Vagina (tissue), 2 donors: ENCODE measurements around the gene NR3C2.

ENCODE experiments used
- POLR2AphosphoS5 ChIP-seq, 2 donors: sonication (generic); formaldehyde crosslinking; IDR thresholded peaks; one replicate each; pipeline ENCODE4 v1.9.0; 2017; ENCODE audit warnings: antibody characterized with exemption in 2 of 2, mild to moderate bottlenecking in 2 of 2, low read depth in 1 of 2; ENCODE audit not compliant: insufficient read depth in 1 of 2
- TF ChIP-seq, protein P1 (sequence below), 3 experiments: fragments of 450-650 bp in 2 of 3; fragments of 200-600 bp in 1 of 3; sonication (generic) in 1 of 3; IDR thresholded peaks; one replicate each; pipeline ENCODE4 v1.5.1; 2017 to 2019; ENCODE audit warnings: antibody characterized with exemption in 3 of 3, mild to moderate bottlenecking in 2 of 3, moderate library complexity in 2 of 3

DNA sequence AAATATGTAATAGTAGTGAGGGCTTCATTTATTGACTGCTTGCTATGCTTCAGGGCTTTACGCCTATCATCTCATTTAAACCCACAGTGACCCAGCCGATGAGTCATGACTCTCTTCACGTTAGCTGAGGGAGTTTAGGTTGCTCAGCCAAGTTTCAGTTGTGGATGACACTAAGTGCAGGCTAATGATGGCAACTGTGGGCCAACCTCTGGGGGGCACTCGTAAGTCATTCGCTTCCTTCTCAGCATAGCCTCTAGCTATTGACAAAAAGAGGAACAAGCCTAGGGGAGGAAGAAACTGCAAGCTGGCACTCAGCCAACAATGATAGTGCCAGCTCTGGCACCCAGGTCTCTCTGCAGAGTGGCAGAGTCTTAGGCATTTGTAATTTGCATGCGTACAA lies 385.3 kb downstream of the NR3C2 start:
- TF ChIP-seq, protein P1, sequence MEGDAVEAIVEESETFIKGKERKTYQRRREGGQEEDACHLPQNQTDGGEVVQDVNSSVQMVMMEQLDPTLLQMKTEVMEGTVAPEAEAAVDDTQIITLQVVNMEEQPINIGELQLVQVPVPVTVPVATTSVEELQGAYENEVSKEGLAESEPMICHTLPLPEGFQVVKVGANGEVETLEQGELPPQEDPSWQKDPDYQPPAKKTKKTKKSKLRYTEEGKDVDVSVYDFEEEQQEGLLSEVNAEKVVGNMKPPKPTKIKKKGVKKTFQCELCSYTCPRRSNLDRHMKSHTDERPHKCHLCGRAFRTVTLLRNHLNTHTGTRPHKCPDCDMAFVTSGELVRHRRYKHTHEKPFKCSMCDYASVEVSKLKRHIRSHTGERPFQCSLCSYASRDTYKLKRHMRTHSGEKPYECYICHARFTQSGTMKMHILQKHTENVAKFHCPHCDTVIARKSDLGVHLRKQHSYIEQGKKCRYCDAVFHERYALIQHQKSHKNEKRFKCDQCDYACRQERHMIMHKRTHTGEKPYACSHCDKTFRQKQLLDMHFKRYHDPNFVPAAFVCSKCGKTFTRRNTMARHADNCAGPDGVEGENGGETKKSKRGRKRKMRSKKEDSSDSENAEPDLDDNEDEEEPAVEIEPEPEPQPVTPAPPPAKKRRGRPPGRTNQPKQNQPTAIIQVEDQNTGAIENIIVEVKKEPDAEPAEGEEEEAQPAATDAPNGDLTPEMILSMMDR (IDR thresholded peaks at IDR 0.05): no peak
- TF ChIP-seq POLR2AphosphoS5 (IDR thresholded peaks at IDR 0.05; ENCODE audit: insufficient read depth in 1 of 2, low read depth in 1 of 2): no peak
